HG03196 (cell line): ENCODE measurements around the gene UPK3BL2.
A peak's percentile ranks its signal among the peaks of the same experiment; 100 is the strongest.
"Not testable (repeated sequence)": the region's sequence is repeated elsewhere in the genome, so short reads cannot be mapped to it uniquely, and the experiment has no call there.

Source experiments
- ATAC-seq: cut with Tn5 transposase; IDR thresholded peaks from one replicate; pipeline ENCODE4 v1.9.1; 2021; ENCODE audit not compliant: unreplicated experiment

Gene UPK3BL2

GRCh38 chr7:102496861-102497260 is 46.6 kb downstream of the UPK3BL2 start:
- not testable (repeated sequence) for ATAC-seq

GRCh38 chr7:102494473-102495149 is 48.9 kb downstream of the UPK3BL2 start:
- ATAC-seq = peak; percentile 62

GRCh38 chr7:102494026-102494425 is 49.5 kb downstream of the UPK3BL2 start:
- not testable (repeated sequence) for ATAC-seq

- not testable (repeated sequence) for ATAC-seq
These were observed 50.1 kb downstream of the UPK3BL2 start for GRCh38 chr7:102493220-102493935.

GRCh38 chr7:102490529-102491075 is 52.9 kb downstream of the UPK3BL2 start:
- peak; percentile 36 for ATAC-seq
